GM18502 (cell line): ENCODE measurements around the gene PTPRA.

ENCODE experiments used
- ATAC-seq: cut with Tn5 transposase; IDR thresholded peaks from one replicate; pipeline ENCODE4 v1.9.1; 2021; ENCODE audit warnings: mild to moderate bottlenecking; ENCODE audit not compliant: unreplicated experiment, poor library complexity

The PTPRA gene

DNA sequence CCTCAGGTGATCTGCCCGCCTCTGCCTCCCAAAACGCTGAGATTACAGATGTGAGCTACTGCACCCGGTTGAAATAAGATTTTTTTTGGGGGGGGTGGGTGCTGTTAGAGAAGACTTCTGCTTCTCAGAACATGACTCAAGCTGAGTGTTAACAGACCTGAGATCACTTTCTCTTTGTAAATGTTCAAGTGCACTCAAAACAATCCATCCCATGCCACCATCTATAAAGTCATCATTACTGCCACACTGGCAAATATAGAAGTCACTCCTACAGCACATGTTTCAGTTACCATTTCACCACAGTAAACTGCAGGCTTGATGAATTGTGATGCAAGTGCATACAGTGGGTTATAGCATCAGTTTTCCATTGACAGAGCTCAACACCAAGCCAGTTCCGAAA lies 23.8 kb upstream of the PTPRA start:
- no peak for ATAC-seq

DNA sequence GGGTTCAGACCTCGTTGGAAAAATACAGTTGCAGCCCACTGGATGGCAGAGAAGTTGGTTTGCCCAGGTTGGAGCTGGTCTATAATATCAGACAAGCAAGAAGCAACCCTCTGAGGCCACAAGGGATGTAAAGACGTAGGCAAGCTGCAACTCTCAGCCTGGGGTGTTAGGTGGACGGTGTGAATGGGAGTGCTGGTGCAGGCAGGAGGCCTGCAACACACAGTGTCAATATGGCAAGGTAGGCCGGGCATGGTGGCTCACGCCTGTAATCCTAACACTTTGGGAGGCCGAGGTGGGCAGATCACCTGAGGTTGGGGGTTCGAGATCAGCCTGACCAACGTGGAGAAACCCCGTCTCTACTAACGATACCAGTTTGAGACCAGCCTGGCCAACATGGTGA lies 22.2 kb upstream of the PTPRA start:
- no peak for ATAC-seq

DNA sequence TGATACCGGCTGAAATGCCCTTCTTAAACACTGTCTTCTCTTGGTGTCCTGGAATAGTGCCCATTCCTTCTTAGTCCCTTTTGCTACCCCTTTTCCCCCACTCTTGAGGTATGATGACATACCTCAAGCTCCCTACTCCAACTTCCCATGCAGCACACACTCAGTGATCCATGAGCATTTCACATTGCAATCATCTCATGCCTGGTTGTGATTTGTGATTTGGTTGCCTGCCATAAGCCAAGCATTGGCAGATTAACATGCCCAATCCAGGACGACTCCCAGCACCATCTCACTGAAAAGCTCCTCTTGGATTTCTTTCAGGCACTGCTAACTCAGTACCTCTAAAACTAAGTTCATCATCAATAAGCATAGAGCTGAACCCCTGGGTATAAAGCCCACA lies 14.7 kb upstream of the PTPRA start:
- ATAC-seq = no peak

DNA sequence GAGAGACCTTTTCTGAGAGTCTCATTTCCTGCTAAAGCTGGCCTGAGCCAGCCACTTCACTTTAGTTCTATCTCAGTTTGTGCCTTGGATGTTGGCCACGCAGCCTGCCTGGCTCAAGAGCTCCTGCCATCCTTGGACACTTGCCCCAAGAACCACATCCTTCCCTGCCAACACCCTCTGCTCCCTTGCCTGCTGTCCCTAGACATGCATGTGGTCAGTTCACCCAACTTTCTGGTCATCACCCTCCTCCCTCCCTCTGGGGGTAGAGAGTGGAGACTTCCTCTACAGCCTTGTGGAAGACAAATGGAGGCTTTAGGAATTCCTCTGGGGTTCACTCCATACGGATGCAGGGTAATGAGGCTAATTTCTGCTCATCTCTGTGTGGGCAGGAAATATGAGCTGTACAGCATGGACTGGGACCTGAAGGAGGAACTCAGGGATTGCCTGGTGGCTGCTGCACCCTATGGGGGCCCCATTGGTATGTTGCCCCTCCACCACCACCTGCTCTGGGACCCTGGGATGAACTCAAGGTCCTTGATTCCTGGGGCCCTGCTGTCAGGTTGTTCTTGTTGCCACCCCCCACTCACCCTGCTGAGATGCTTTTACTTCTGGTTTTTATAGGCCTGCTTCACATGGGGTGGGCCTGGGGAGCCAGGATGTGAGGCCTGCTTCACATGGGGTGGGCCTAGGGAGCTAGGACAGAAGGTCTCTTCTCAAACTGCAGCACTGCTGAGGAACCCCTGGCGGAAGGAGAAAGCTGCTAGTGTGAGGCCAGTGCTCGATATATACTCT lies 13.8 kb upstream of the PTPRA start:
- ATAC-seq = no peak

DNA sequence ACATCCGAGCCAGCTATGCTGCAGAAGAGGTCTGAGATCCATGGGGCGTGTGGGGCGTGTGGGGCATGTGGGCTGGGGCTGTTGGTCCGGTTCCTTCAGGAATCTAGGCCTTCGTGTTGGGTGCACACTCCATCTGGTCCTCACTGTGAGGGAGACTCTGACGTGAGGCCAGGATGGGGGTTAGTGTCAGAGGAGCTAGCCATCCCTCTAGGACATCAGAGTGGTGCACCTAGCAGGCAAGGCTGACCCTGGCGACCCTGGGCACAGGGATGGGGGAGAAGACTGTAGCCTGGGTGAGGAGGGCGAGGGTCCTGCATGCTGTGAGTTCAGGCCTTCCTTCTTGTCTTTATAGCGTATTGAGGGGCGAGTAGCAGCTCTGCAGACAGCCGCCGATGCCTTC lies 8.7 kb upstream of the PTPRA start:
- no peak for ATAC-seq

DNA sequence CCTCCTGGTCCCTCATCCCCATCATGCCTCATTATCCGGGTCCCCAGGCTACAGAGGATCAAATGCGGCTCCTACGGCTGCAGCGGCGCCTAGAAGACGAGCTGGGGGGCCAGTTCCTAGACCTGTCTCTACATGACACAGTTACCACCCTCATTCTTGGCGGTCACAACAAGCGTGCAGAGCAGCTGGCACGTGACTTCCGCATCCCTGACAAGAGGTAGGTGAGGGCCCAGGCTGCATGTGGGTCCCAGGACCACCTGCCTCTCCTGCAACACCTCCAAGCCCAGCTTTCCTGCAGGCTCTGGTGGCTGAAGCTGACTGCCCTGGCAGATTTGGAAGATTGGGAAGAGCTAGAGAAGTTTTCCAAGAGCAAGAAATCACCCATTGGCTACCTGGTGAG lies 8.2 kb upstream of the PTPRA start:
- ATAC-seq = no peak

DNA sequence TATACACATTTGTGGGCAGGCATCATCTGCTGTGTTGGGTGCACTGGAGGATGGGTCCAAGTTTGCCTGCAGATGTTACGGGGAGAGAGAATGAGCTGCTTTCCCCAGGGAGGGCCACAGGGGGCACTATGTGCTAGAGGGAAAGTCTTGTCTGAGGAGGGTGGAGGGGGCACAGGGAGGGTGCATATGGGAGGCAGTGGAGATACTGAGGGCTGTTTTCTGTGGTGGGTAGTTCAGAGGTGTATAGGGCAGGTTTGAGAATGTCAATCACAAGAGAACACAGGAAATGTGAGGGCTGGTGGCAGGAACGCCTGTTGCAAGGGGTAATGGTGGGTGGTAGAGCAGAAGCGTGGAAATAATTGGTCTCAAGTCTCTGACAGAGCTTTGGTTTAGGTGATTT lies 7.7 kb upstream of the PTPRA start:
- no peak for ATAC-seq

DNA sequence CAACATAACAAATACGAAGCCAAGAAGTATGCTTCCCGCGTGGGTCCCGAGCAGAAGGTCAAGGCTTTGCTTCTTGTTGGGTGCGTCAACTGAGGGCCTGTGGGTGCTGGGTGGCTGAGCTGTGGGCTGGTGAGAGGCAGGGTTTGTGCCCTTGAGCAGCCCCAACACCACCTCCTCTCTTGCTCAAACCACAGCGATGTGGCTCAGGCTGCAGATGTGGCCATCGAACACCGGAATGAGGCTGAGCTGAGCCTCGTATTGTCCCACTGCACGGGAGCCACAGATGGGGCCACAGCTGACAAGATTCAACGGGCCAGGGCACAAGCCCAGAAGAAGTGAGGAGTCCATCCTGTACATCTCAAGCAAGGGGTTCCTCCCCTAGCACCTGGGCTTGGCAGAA lies 7.0 kb upstream of the PTPRA start:
- no peak for ATAC-seq

DNA sequence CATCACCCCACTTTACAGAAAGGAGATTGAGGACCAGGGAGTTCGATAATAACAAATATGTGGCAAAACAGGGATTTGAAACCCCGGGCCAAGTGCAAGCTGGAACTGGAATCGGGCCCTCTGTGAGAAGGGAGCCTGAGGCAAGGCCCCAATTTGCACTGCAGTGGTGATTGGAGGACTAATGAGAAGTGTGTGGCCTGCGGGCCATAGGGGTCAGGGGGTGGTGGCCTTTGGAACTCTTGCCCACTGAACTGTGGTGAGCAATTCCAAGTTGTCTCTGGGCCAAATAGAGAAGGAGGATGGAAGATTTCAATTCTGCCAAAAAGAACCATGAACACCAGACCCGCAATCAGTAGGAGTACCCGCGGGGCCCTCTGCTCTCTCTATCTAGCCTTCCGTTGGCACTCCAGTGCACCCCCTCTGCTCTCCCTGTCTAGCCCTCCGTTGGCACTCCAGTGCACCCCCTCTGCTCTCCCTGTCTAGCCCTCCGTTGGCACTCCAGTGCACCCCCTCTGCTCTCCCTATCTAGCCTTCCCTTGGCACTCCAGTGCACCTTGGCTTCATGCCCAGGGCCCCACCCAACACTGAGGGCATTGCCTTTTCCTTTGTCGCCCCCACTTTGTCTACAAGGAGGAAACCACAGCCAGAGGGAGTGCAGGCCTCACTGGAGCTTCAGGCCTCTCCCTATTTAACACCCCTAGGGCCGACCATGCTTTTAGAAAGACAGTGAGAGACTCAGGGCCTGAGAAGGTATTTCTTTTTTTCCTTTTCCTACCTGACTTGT lies 6.0 kb upstream of the PTPRA start:
- ATAC-seq = no peak

DNA sequence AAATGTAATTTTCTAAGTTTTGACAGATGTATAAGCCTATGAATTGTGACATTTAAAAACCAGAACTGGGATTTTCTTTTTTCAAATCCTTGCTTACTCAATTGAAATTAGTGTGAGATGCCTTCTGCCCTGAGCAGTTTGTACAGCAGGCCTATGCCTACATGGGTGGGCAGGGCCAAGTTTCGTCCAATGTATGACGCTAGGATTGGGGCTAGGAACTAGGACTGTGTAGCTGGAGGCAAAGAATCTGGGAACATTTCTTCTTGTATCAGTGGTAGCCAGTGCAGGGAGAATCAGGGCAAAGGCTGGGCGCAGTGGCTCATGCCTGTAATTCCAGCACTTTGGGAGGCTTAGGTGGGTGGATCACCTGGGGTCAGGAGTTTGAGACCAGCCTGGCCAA lies 3.9 kb upstream of the PTPRA start:
- no peak for ATAC-seq

DNA sequence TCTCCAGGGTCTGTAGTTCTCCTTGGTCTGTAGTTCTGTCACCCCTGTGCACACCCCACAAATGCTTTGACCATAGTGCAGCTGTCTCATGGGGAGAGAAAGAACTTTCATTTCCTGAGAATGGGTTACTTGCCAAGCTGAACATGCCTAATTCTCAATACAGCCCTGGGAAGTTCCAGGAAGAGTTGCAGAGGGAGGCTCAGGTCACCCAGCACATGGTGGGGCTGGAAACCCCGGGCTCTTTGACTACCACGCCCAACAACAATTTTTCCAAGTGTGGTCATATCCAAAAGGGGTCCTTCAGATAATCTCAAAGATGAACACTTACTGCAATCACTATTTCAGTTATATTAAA lies 2.2 kb upstream of the PTPRA start:
- no peak for ATAC-seq

DNA sequence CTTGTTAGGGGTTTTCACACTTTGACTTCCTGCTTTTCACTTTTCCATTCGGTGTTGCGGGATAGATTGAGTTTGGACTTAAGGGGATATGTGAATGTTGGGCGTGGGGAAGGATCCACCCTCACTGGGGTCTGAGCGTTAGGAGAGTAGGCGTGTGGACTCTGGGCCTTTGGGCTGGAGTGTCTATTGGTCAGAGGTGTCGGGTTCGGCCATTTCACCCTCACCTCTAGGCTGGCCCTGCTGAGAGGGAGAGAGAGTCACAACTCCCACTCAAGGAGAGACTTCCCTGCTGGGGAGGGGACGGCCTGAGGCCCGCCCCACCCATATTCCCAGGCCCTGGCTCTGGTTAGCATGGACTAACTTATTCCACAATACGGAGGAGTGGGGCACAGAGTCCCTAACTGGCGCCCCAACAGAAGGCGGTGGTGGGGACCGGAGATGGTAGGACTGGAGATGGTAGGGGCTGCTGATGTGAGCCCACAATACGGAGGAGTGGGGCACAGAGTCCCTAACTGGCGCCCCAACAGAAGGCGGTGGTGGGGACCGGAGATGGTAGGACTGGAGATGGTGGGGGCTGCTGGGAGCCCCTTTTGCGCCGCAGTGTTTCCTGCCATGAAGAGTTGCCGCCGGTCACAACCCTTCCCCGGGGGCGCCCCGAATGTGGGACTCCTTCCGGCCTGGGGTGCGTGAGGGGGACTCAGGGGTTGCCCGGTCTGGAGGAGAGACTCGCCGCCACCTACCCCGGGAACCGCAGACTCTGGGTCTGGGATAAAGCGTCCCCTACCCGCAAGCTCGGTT lies 1.4 kb upstream of the PTPRA start:
- ATAC-seq = peak; percentile 0

DNA sequence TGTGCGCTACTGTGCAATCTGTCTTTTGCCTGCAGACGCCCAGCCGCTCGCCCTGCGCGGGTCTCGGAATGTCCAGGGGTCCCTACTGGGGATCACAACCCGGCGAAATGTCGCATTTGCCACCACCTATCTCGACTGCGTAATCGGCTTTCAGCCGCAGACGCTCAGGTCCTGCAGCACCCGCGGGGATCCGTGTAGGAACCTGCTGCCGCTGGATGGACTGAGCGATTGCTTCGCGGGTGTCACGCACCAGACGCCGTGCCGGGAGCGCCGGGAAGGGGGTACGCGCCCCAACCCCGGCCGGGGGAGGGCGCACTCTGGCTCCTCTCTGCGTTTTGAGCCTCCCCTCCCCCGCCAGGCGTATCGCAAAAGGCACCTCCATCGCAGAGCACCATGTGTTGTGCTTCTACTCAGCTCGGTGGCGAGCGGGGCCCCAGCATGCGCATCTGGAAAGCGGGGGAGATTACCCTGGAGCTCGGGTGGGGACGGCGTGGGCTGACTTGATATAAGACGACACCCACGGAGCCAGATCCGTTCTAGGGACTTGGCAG lies 747 bp upstream of the PTPRA start:
- ATAC-seq = peak; percentile 33

DNA sequence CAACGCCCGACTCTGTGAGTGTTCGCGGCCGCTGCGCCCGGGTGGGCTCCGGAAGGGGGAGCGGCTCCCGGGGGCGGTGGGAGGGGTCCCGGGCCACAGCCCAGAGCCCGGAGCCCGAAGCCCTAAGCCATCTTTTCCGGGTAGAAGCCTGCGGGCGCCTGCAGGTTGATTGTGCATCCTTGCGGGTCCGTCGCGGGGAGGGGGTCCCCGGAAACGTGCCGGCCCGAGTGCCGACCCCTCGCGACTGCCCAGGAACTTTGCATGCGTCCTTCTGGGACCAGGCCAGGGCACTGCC lies 413 bp downstream of the PTPRA start:
- no peak for ATAC-seq

DNA sequence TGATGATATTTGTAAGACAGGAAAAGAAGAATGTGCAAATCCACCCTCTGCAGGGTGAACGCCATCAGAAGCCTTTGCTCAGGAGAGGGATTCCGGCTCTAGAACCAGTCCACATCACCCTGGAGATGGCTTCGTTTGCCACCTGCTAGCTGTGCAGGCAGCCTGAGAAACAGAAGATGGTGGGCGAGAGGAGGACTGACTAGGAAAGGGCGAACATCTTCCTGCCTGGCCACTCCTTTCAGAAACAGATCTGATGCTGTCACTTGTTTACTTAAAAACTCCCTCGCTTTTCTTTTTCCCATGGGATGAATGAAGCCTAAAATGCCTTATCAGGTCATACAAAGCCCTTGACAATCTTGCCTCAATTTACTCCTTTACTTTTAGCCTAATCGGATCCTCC lies 1.2 kb downstream of the PTPRA start:
- ATAC-seq = no peak

DNA sequence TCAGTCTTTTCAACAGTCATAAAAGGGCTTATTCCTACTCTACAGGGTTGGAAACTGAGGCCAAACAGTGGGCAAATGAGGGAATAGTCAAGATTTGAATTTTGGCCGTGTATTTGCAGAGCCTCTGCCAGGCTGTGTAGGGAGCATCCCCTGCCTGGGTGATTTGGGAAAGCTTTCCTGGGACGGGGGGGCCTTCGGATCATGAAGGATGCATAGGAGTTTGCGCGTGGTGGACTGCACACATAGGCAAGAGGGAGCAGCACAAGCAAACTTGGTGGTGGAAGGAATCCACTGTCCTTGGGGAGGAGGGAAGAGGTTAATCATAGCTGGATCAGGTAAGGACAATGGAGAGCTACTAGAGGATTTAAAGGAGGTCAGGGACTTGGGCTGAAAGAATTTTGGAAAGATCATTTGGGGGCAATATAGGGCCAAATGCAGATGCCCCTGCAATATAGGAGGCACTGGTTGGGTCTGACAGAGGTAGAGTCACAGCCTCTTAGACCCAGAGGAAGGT lies 2.5 kb downstream of the PTPRA start:
- no peak for ATAC-seq

DNA sequence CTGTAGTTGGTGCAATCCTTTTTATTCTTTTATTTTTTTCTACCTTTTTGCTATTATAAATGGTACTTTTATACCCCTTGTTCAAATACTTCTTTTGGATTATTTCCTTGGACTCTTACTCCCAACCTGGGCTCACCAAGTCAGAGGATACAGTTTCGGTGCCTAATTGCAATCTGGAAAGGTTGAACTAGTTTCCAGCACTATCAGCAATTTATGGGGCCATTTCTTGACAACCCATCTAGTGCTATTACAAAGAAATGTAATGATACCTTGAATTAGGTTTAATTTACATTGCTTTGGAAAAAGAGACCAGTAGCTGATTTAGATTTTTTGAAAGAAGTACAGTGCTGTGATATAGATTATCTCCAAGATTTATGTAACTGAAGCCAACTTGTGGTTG lies 5.2 kb downstream of the PTPRA start:
- no peak for ATAC-seq

DNA sequence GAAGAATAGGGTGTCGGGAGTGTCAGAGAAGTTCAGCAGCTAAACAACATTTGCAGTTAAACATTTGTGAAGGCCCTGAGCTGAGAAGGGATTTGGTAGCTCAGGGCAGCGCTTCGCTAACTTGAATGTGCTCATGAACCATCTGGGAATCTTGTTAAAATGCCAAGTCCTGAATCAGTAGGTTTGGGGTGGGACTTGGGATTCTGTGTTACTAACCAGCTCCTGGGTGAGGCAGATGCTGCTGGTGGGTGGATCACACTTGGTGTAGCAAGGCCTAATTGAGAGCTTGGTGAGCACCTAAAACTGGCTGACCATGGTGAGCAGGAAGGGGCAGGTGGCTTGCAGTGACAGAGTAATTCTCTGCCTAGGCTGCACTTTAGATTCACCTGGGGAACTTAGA lies 5.9 kb downstream of the PTPRA start:
- no peak for ATAC-seq

DNA sequence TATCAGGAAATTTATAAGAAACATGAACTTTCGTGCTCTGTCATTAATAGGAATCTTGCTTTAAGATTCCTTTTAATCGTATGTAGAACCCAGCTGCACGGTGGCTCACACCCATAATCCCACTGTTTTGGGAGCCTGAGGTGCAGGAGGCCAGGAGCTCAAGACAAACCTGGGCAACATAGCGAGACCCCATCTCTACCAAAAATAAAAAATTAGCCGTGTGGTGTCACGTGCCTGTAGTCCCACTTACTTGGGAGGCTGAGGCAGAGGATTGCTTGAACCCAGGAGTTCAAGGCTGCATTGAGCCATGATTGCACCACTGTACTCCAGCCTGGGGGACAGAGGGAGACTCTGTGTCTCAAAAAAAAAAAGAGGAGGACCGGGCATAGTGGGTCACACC lies 7.4 kb downstream of the PTPRA start:
- no peak for ATAC-seq

DNA sequence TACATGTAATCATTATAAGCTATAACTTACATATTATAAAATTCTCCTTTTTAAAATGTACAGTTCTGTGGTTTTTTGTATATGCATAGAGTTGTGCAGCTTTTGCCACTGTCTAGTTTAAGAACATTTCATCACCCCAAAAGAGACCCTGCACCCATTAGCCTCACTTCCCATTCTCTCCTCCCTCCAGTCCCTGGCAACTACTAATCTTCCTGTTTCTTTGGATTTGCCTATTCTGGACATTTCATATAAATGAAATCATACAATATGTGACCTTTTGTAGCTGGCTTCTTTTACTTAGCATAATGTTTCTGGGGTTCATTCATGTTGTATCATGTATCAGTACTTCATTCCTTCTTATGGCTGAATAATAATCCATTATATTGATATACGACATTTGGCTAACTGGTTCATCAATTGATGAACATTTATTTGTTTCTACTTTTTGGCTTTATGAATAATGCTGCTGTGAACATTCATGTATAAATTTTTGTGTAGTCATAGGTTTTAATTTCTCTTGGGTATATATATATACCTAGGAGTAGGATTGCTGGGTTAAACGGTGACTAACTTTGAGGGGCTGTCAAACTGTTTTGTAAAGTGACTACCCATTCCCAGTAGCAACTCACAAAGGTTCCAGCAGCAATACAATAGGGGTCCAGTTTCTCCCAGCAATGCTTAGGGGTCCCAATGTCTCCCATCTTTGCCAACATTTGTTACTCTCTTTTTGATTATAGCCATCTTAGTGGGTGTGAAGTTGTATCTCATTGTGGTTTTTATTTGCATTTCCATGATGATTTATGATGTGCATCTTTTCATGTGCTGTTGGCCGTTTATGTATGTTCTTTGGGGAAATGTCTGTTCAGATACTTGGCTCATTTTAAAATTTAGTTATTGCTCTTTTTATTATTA lies 10.7 kb downstream of the PTPRA start:
- ATAC-seq = no peak
